Activated T-cell treated with anti-CD3 and anti-CD28 coated beads, Interleukin-2, amount 50 U/mL, for 4 hours (primary cell): ENCODE data around the gene PDXP. TPM values are rescaled to one million over a fixed set of nuclear protein-coding genes. Genes with fewer than 3 reads are reported as not detected.

Experiments
- ATAC-seq, 2 donors: fragments of 200-7000 bp; cut with Tn5 transposase; one replicate each; pipeline ENCODE4 v1.10.0; 2021
- DNase-seq: peaks from one replicate; pipeline ENCODE4 v3.0.0-alpha.2; 2020
- H3K27me3 Mint-ChIP-seq: one replicate; pipeline ENCODE4 v1.8.0; 2021; ENCODE audit warnings: low read depth, mixed read lengths
- H3K36me3 Mint-ChIP-seq: one replicate; pipeline ENCODE4 v1.8.0; 2022; ENCODE audit warnings: mixed read lengths; ENCODE audit not compliant: insufficient read depth
- H3K4me1 Mint-ChIP-seq: one replicate; pipeline ENCODE4 v1.8.0; 2021; ENCODE audit warnings: low read depth, mixed read lengths
- H3K4me3 Mint-ChIP-seq: one replicate; pipeline ENCODE4 v1.8.0; 2021; ENCODE audit warnings: mild to moderate bottlenecking, moderate library complexity, mixed read lengths
- H3K9me3 Mint-ChIP-seq: one replicate; pipeline ENCODE4 v1.8.0; 2021; ENCODE audit warnings: mixed read lengths
- total RNA-seq, 3 donors: library from RNA; stranded (reverse); gene quantifications; one replicate each; pipeline ENCODE4 v1.2.1, GENCODE V29; 2021

PDXP gene
- total RNA-seq, 3 donors from 2014 or later, result 39.0 to 50.2 (median 43.7) TPM

DNA sequence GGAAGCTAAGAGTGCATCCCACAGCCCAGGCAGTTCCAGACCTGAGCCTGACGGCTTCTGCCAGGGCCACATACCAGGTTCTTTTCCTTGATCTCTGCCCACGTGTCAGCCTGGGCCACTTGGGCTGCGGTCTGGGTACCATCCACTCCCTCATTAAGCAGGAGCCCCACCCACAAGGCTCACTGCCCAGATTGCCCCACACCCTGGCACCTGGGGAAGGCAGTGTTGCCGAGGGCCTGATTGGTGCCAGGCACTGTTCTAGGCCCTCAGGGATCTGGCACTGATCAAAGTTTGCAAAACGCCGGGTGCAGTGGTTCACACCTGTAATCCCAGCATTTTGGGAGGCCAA is 34.5 kb upstream of the PDXP start:
- Mint-ChIP-seq H3K4me1 (peaks cover 51% of the 10 kb centered on the region), H3K36me3 (peaks cover 7% of the 10 kb centered on the region)

DNA sequence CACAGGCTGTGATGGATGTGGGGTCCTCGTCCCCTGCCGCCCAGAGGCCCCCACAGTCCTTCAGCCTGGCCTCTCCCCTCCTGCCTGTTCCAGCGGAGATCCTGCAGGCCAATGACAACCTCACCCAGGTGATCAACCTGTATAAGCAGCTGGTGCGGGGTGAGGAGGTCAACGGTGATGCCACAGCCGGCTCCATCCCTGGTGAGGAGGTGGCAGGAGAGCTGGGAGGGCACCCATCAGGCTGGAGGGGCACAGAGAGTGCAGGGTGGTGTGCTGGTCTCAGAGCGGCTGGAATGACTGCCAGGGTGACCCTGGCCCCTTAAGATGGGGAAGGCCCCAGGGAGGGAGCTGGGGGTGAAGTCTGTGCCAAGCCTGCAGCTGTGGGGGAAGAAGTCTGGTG is 33.6 kb upstream of the PDXP start:
- DNase-seq (no peak), ATAC-seq (no peak)
- Mint-ChIP-seq H3K36me3 (peaks cover 7% of the 10 kb centered on the region), H3K4me3 (no peak overlapping the region), H3K4me1 (peaks cover 53% of the 10 kb centered on the region), H3K27me3 (no peaks in the 10 kb centered on the region), H3K9me3 (no peaks in the 10 kb centered on the region)

More for the DNA sequence above, 34.5 kb upstream of the PDXP start:
- DNase-seq (no peak), ATAC-seq (no peak)
- no peaks in the 10 kb centered on the region for H3K27me3 Mint-ChIP-seq
- no peak overlapping the region for H3K4me3 Mint-ChIP-seq
- H3K9me3 Mint-ChIP-seq, result no peaks in the 10 kb centered on the region

DNA sequence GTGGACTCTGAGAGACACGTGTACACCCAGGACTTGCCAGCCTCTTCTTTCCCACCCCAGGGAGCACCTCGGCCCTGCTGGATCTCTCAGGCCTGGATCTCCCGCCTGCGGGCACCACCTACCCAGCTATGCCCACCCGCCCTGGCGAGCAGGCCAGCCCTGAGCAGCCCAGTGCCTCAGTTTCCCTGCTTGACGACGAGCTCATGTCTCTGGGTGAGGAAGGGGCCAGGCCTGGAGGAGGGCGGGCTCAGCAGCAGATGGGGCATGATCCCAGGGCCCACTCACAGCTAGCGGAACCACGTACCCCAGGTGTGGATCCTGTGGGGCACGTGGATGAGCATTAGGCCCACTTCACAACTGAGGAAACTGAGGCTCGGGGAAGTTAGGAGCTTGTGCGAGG is 32.8 kb upstream of the PDXP start:
- Mint-ChIP-seq H3K4me1 (peaks cover 53% of the 10 kb centered on the region), H3K36me3 (peaks cover 7% of the 10 kb centered on the region), H3K27me3 (no peaks in the 10 kb centered on the region), H3K4me3 (no peak overlapping the region), H3K9me3 (no peaks in the 10 kb centered on the region)
- DNase-seq, result no peak
- ATAC-seq, result no peak

DNA sequence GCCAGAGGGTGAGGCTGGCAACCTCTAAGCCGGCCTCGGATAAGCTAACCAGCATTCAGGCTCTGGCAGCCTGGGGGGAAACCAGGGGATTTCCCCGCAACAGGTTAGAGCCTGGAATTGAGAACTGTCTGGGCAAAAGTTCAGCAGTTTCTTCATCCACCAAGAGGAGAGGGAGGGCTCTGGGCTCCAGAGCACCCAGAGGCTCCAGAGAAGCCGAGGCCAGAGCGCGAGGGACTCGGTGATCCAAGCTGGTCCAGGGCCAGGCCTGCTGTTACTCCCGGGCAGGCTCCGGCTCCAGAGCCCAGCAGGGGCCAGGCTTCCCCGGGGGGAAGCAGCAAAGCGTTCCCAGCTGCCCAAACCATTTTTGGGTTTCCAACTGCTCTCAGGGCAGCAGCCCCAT is 32.4 kb upstream of the PDXP start:
- H3K4me3 Mint-ChIP-seq, result no peak overlapping the region
- H3K27me3 Mint-ChIP-seq, result no peaks in the 10 kb centered on the region
- ATAC-seq (no peak), DNase-seq (no peak)
- peaks cover 53% of the 10 kb centered on the region for H3K4me1 Mint-ChIP-seq
- H3K9me3 Mint-ChIP-seq, result no peaks in the 10 kb centered on the region
- peaks cover 7% of the 10 kb centered on the region for H3K36me3 Mint-ChIP-seq

DNA sequence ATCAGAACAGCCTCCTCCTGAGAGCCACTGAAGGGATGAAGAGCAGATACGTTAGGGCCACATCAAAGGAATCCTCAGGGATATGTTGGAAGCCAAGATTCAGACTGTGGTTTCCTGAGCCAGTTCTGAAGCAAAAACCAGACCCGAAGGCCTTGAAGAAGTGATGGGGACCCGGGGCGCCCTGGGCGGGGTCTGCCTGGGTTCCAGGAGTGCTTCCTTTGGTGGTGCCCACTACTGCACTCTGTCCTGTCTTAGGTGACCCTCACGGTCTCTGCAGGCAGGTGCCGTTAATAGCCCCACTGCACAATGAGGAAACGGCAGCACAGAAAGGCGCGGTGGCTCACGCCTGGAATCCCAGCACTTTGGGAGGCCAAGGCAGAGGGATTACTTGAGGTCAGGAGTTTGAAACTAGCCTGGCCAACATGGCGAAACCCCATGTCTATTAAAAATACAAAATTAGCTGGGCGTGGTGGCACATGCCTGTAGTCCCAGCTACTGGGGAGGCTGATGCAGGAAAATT is 31.9 kb upstream of the PDXP start:
- Mint-ChIP-seq H3K4me1 (peaks cover 53% of the 10 kb centered on the region), H3K9me3 (no peaks in the 10 kb centered on the region), H3K27me3 (no peaks in the 10 kb centered on the region), H3K4me3 (peak overlapping the region; percentile 56), H3K36me3 (peaks cover 7% of the 10 kb centered on the region)
- DNase-seq (no peak), ATAC-seq (no peak)

DNA sequence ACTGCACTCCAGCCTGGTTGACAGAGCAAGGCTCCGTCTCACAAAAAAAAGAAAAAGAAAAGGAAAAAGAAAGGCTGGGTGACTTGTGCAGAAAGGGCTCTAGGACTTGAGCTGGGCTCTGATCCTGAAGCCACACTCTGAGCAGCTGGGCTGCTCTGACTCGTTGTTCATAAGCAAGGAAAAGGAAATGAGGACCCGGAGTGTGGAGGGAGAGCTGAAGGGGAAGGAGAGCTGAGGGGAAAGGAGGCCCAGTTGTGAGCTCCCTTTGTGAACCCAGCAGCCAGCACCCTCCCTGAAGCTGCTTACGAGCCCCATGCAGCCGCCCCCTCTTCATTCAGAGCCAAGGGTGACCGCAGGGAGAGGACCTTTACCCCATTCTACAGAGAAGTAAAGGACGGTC is 31.4 kb upstream of the PDXP start:
- Mint-ChIP-seq H3K4me3 (peak overlapping the region; percentile 56), H3K9me3 (no peaks in the 10 kb centered on the region)

DNA sequence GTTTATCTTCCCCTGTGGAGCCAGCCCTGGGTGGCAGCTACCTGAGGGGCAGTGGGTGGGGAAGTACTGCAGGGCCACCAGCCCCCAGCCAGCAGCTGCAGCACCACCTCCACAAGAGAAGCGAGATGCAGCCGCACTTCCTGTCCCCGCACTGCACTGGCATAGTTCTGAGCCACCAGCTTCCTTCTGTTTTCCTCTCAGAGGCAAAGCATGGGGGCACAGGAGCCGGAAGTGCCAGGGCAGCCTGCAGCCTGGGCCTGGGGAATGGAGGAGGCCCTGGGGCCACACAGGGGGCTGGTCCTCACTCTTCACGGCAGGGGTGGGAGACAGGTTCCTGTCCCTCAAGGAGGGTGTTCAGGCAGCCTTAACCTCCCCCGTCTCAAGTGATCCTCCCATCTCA is 31.0 kb upstream of the PDXP start:
- peak; percentile 64 to 71 for ATAC-seq
- Mint-ChIP-seq H3K4me3 (peak overlapping the region; percentile 56), H3K36me3 (peaks cover 7% of the 10 kb centered on the region), H3K27me3 (no peaks in the 10 kb centered on the region), H3K9me3 (no peaks in the 10 kb centered on the region), H3K4me1 (peaks cover 59% of the 10 kb centered on the region)
- DNase-seq, result peak; percentile 31

More for the DNA sequence above, 31.4 kb upstream of the PDXP start:
- Mint-ChIP-seq H3K27me3 (no peaks in the 10 kb centered on the region), H3K4me1 (peaks cover 58% of the 10 kb centered on the region), H3K36me3 (peaks cover 7% of the 10 kb centered on the region)
- peak; percentile 6 to 27 for ATAC-seq
- no peak for DNase-seq

DNA sequence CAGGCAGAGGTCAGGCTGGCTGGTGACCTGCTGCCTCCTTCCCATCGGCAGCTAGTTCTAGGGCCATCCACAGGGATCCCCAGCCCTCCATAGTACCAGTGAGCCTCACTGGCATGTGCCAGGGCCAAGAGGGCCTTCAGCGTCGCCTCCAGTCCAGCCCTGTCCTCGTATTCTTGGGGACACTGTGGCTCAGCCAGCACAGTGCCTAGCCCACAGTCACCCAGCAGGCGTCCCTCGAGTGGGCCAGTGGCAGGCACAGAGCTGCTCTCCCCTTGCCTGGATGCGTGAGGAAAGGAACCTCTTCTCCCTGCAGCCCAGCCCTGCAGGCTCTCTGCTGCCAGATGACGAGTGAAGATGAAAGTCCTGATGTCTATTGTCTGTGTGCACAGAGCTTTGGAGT is 29.7 kb upstream of the PDXP start:
- ATAC-seq (no peak), DNase-seq (no peak)
- no peaks in the 10 kb centered on the region for H3K27me3 Mint-ChIP-seq
- H3K4me3 Mint-ChIP-seq, result no peak overlapping the region
- H3K36me3 Mint-ChIP-seq, result peaks cover 4% of the 10 kb centered on the region
- H3K9me3 Mint-ChIP-seq, result no peaks in the 10 kb centered on the region
- H3K4me1 Mint-ChIP-seq, result peaks cover 61% of the 10 kb centered on the region

DNA sequence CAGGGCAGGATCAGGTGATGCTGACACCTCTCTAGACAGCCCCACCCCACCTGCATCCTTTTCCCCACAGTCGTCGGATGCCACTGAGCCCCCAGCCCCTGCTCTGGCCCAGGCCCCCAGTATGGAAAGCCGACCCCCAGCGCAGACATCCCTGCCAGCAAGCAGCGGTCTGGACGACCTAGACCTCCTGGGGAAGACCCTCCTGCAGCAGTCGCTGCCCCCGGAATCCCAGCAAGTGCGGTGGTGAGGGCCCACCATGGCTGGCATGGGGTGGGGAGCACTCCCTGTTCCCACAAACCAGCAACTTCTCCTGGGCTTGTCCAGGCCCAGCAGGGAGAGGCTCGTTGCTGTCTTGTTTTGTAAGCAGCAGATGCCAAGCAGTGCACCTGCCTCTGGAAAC is 28.6 kb upstream of the PDXP start:
- Mint-ChIP-seq H3K4me3 (no peak overlapping the region), H3K27me3 (no peaks in the 10 kb centered on the region), H3K4me1 (peaks cover 65% of the 10 kb centered on the region), H3K36me3 (peaks cover 3% of the 10 kb centered on the region), H3K9me3 (no peaks in the 10 kb centered on the region)
- no peak for ATAC-seq
- DNase-seq, result no peak

DNA sequence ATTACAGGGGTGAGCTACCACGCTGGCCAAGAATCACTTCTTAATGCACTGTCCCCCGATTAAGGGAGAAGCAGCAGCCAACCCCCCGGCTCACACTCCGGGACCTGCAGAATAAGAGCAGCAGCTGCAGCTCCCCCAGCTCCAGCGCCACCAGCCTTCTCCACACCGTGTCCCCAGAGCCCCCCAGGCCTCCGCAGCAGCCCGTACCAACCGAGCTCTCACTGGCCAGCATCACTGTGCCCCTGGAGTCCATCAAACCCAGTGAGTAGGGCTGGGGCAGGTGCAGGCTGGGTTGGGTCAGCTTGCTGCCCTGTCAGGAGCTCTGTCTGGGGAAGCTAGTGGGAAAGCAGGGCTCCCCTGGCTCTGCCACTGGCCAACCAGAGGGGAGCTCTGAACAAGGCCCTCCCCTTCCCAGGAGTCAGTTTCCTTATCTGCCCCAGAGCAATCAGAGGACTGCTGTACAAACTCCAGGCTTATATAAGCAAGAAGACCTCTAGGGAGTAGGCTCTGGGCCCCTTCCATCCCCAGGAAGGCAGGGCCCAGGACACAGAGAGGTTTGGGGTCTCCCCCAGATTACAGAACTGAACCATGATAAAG is 27.6 kb upstream of the PDXP start:
- no peak for ATAC-seq
- no peak for DNase-seq
- no peak overlapping the region for H3K4me3 Mint-ChIP-seq
- H3K27me3 Mint-ChIP-seq, result no peaks in the 10 kb centered on the region
- H3K36me3 Mint-ChIP-seq, result no peaks in the 10 kb centered on the region
- H3K9me3 Mint-ChIP-seq, result no peaks in the 10 kb centered on the region
- H3K4me1 Mint-ChIP-seq, result peaks cover 65% of the 10 kb centered on the region

DNA sequence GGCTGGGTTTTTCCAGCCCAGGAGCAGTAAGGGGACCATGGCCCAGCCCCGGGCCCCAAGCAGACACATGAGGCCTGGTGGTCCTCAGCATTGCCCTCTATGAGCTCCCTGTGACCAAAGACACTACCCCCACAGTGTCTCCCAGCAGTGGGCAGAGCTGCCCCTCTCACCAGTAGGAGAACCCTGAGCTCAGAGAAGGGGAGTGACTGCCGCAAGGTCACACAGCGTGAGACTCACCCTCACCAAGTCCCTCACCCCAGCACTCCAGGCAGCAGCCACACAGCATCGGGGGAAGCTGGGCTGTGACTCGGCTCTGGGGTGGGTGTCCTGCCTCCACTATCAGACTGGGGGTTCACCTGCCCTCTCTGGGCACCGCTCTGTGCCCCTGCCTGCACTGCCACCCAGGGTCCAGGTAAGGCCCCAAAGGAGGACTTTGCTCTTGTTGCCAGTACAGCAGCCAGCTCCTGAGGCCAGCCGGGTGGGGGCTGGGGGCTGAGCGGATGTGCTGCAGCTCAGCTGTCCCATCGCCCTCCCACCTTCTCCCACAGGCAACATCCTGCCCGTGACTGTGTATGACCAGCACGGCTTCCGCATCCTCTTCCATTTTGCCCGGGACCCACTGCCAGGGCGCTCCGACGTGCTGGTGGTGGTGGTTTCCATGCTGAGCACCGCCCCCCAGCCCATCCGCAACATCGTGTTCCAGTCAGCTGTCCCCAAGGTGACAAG is 26.9 kb upstream of the PDXP start:
- ATAC-seq, result no peak
- no peaks in the 10 kb centered on the region for H3K27me3 Mint-ChIP-seq
- no peak for DNase-seq
- H3K36me3 Mint-ChIP-seq, result no peaks in the 10 kb centered on the region
- peaks cover 64% of the 10 kb centered on the region for H3K4me1 Mint-ChIP-seq
- peak overlapping the region; percentile 46 for H3K4me3 Mint-ChIP-seq
- H3K9me3 Mint-ChIP-seq, result no peaks in the 10 kb centered on the region

DNA sequence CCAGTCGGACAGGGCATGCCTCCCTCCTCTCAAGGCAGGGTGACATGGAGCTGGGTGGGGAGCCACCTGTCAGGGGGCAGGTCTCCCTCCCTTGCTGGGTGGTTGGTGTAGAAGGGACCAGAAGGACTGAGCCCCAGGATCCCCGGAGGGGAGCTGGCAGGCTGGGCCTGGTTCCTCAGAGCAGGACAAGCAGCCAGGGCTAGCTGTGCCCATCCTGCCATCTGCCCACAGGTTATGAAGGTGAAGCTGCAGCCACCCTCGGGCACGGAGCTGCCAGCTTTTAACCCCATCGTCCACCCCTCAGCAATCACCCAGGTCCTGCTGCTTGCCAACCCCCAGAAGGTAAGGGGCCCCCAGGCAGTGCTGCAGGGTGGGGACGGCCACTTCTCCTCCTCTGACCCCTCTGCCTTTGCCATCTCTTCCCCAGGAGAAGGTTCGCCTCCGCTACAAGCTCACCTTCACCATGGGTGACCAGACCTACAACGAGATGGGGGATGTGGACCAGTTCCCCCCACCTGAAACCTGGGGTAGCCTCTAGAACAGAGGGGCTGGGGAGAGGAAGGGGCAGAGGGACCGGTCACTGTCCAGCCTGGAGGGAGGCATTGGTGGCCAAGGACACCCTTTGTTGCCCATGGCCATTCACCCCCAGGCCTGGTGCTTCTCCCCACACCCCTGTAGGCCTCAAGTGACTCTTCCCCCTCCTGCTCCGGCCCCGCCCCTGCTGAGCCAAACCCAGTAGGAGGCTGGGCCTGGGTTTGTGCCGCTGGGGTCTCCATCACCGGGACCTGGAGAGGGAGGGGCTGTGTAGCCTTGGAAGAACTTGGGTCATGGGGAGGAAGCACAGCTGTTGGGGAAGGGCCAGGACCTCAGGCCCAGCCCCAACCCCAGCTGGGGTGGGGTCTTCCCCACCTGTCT is 26.1 kb upstream of the PDXP start:
- Mint-ChIP-seq H3K36me3 (no peaks in the 10 kb centered on the region), H3K9me3 (no peaks in the 10 kb centered on the region), H3K4me1 (peaks cover 64% of the 10 kb centered on the region), H3K4me3 (peak overlapping the region; percentile 65), H3K27me3 (no peaks in the 10 kb centered on the region)
- no peak for DNase-seq
- no peak for ATAC-seq

DNA sequence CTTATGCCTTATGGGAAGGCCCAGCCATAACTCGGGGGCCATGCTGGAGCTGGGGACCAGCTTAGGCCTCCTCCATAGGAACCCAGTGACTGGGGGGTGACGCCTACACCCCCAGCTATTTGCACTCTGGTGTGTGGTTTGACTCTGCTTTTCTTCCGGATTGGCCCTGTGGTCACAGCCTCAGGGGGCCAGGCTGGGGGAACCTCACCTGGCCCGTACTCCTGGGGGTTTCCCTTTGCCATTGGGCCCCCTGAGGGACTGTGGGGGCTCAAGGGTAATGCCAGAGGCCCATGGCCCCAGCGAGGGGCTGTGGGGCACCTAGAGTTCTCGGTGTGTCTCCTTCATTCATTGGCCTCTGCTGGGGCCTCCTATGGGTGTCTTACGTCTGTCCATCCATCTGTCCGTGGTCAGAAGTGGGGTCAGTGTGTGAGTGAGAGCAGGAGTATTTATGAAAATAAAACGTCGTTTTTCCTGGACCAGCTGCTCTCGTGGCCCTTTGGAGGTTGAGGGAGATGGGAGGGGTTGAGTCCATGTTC is 25.4 kb upstream of the PDXP start:
- DNase-seq (no peak), ATAC-seq (peak; percentile 49 to 58)
- Mint-ChIP-seq H3K36me3 (no peaks in the 10 kb centered on the region), H3K27me3 (no peaks in the 10 kb centered on the region), H3K9me3 (no peaks in the 10 kb centered on the region), H3K4me3 (peak overlapping the region; percentile 65), H3K4me1 (peaks cover 64% of the 10 kb centered on the region)
